ENCODE data around the gene C2orf68.

The C2orf68 gene

DNA sequence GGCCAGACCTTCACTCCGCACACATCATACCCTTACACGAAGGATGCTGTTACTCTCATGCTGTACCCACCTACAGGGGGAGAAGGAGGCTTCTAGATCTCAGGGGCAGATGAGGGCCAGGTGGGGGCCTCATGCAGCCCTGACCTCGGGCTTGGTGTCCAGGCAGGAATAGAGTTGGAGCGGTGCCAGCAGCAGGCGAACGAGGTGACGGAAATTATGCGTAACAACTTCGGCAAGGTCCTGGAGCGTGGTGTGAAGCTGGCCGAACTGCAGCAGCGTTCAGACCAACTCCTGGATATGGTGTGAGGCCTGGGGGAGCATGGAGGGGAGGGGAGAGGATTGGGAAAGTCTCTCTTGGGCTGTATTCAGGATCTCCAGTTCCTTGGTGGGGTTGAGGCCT lies 20.3 kb downstream of the C2orf68 start:
- no peak for TF ChIP-seq CTCF (conservative IDR thresholded peaks at IDR 0.05; ENCODE audit: low read depth)
- no peak for DNase-seq (ENCODE audit: low spot score)
- CTCF ChIA-PET, result no interaction called here
- POLR2A ChIA-PET (ENCODE audit: low non-redundant PET), result no interaction called here
- H3K27ac ChIP-seq, result peak overlapping the region; percentile 65

- DNase-seq (ENCODE audit: low spot score), result no peak
- CTCF ChIA-PET, result interaction anchor here (0.7 kb wide), 1 partner anchor 171 kb away, joined by 3 read pairs; no protein-coding TSS in a partner anchor
- TF ChIP-seq CTCF (conservative IDR thresholded peaks at IDR 0.05; ENCODE audit: low read depth), result no peak
- POLR2A ChIA-PET (ENCODE audit: low non-redundant PET), result no interaction called here
- peak overlapping the region; percentile 65 for H3K27ac ChIP-seq
Observed at GRCh38 chr2:85590950-85591349, 20.9 kb downstream of the C2orf68 start.

GRCh38 chr2:85589982-85590791 lies 21.7 kb downstream of the C2orf68 start:
- ChIA-PET CTCF (interaction anchor here (0.7 kb wide), 1 partner anchor 171 kb away, joined by 3 read pairs; no protein-coding TSS in a partner anchor), POLR2A (ENCODE audit: low non-redundant PET) (no interaction called here)
- TF ChIP-seq CTCF (conservative IDR thresholded peaks at IDR 0.05; ENCODE audit: low read depth), result no peak
- peak overlapping the region; percentile 65 for H3K27ac ChIP-seq
- no peak for DNase-seq (ENCODE audit: low spot score)

DNA sequence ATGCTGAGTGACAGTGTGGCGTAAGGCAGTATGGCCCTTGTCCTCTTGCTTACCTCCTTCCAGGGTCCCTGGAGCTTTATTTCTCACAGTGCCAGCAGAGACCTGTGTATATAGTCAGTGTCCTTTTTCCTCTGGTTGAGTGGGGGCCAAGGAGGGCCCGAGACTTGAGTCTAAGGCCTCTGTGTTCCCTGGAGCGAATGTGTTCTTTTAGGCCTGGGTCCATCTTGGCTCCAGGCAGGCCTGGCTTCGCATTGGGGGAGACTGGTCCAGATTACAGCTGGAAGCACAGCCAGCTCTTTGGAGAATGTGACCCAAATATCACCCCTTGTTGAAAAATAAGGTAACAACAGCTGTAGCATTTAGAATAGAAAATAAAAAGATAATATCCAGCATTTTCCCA lies 22.7 kb downstream of the C2orf68 start:
- no peak for DNase-seq (ENCODE audit: low spot score)
- no peak overlapping the region for H3K27ac ChIP-seq
- ChIA-PET POLR2A (ENCODE audit: low non-redundant PET) (no interaction called here), CTCF (interaction anchor here (0.7 kb wide), 1 partner anchor 17 kb away, joined by 3 read pairs; no protein-coding TSS in a partner anchor)
- TF ChIP-seq CTCF (conservative IDR thresholded peaks at IDR 0.05; ENCODE audit: low read depth), result no peak

- CTCF ChIA-PET, result interaction anchor here (0.7 kb wide), 1 partner anchor 18 kb away, joined by 3 read pairs; no protein-coding TSS in a partner anchor
- POLR2A ChIA-PET (ENCODE audit: low non-redundant PET), result no interaction called here
Observed at GRCh38 chr2:85588645-85589044, 23.2 kb downstream of the C2orf68 start.

DNA sequence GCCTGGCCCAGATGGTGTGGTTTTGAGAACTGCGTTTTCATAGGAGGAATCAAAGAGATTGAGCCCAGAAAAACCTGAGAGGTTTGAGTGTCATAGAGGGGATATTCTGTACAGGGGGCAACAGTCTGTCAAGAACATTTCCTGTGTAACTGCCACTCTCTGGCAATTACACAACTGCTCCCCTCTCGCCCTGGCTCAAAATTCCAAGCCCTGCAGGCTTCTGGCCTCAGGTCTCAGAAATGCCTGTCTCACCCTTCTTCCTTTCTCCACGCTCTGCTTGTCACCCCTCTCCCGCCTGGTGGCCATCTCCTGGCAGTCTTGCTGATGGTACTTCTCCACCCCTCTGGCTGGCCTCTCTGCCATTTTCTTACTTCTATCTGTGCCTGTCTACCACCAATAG lies 23.6 kb downstream of the C2orf68 start:
- no peak for TF ChIP-seq CTCF (conservative IDR thresholded peaks at IDR 0.05; ENCODE audit: low read depth)
- ChIA-PET POLR2A (ENCODE audit: low non-redundant PET) (no interaction called here), CTCF (no interaction called here)
- peak overlapping the region; percentile 21; the same call in 1 of the 2 replicates for H3K27ac ChIP-seq
- no peak for DNase-seq (ENCODE audit: low spot score)

More at GRCh38 chr2:85588645-85589044, 23.2 kb downstream of the C2orf68 start:
- no peak for TF ChIP-seq CTCF (conservative IDR thresholded peaks at IDR 0.05; ENCODE audit: low read depth)
- DNase-seq (ENCODE audit: low spot score), result no peak
- peak overlapping the region; percentile 21; the same call in 1 of the 2 replicates for H3K27ac ChIP-seq
